GM19324 (cell line): ENCODE results near the gene ZCCHC17.
"Not testable (repeated sequence)": the region's sequence is repeated elsewhere in the genome, so short reads cannot be mapped to it uniquely, and the experiment has no call there.

Source experiments
- ATAC-seq: cut with Tn5 transposase; IDR thresholded peaks from one replicate; pipeline ENCODE4 v1.9.1; 2021; ENCODE audit warnings: mild to moderate bottlenecking, moderate library complexity; ENCODE audit not compliant: unreplicated experiment, low FRiP score

Gene ZCCHC17

DNA sequence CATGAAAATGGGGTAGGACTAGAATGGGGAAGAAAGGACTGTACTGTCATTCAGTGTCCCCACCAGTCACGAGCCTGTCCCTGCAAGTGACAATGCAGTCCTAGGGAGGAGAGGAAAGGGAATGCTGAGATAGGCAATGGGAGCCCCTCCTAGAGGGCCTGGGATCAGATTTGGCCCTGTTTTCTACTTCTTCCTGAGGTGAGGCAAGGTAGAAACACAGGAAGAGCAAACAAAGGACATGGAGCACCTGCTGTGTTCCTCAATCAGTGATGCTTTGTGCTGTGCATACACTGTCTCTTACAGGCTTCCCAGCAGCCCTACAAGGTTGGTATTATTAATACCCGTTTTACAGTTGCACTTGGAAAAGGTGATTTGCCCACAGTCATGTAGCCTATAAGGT is 70.0 kb downstream of the ZCCHC17 start:
- ATAC-seq = no peak

DNA sequence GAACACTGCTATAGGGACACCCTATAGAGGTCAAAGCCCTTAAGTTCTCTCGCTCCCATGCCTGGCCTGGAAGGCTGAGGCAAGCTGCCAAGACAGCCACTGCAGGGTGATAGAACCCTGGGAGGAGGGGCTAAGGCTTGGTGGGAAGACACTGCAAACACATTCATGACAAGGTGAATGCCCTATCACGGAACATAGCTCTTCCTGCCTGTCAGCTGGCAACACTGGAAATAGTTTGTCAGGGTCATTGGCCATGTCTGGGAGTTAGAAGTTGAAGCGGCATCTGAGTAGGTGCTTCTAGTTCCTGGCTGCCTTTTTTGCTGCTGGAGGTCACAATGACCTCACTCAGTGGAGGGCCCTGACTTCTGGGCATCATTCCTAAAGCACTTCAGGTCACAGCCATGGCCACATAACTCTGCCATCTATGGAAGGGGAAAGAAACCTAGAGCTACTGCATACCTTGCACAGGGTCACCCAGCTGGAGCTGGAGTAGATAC is 71.8 kb downstream of the ZCCHC17 start:
- ATAC-seq = no peak

DNA sequence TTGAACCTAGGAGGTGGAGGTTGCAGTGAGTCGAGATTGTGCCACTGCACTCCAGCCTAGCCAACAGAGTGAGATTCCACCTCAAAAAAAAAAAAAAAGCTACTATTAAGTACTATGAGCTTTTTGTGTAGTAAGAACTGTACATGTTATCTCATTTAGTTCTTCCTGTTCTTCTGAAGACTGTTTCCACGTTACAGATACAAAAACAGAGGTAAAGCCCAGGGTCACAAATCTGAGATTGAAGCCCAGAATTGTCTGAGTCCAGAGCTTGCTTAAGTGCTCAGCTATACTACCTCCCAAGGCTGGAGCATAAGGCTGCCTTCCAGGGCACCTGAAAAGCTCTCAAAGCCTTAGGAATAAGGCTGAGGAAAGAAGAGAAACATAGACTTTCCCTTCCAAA is 73.2 kb downstream of the ZCCHC17 start:
- ATAC-seq = no peak

- no peak for ATAC-seq
Measured at GRCh38 chr1:31370565-31370964, 73.7 kb downstream of the ZCCHC17 start.

DNA sequence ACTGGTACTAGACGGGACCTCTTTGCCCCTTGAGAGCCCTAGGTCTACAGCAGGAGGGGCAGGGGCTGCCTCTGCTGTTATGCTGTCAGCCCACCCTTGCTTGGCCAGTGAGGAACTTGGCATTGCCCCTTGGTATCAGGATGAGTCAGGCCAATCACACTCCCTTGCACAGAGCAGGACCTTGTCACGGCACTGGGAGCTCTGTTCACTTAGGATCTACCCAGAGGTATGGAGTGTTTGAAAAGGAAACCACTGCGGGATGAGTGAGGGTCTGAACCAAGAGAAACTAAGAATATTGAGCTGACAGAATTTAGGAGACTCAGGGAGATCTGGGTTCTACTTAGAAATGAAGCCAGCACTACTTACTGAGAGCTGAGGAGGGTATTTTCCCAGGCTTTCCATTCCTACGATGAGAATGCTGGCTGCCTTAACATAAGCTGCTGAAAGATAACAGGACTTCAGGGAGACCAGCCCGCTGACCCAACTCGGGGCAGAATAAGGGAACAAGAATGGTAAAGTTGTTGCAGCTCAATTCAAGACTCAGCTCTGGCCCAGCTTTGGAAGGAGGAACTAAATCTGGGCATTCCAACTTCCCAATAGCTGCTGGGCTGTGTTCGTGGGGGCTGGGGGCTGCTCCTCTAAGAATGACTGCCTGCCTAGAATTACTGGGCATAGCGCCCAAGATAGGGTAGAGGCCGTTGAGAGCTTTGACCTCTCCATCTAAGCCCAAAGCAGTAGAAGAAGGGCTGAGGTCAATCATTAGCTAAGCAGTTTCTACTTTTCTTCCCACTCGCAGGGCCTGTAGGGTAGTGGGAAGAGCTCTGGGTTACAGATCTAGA is 74.5 kb downstream of the ZCCHC17 start:
- no peak for ATAC-seq

DNA sequence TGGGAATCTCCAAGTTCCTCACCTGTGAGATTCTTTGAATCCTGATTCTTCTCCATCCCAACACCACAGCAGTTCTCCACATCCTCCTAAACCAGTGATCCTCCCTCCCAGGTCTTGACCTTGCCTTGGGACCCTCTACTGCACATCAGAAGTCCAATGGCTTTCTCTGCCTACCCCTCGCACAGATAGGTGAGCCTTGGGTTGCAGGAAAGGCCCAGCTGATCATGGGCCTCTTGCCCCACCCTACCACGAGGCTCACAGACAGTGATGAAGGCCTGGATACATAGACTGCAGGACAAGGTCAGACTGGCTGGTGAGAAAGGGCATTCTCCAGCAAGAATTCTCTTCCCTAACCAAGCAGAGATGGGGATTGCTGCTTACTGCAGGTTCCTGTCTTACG is 75.2 kb downstream of the ZCCHC17 start:
- ATAC-seq = no peak

DNA sequence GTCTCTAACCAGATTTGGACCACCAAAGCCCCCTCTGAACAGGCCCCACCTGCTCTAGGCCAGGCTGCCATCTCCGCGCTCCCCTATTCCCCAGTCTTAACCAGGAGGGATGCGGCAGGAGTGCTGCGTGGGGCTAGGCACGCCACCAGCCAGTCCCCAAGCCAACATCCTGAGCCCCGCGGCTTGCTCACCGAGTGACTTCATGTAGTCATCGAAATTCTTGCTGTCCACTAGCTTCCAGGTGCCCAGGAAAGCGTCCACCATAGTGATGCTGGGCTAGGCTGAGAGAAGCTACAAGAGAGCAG is 75.9 kb downstream of the ZCCHC17 start:
- ATAC-seq = no peak

DNA sequence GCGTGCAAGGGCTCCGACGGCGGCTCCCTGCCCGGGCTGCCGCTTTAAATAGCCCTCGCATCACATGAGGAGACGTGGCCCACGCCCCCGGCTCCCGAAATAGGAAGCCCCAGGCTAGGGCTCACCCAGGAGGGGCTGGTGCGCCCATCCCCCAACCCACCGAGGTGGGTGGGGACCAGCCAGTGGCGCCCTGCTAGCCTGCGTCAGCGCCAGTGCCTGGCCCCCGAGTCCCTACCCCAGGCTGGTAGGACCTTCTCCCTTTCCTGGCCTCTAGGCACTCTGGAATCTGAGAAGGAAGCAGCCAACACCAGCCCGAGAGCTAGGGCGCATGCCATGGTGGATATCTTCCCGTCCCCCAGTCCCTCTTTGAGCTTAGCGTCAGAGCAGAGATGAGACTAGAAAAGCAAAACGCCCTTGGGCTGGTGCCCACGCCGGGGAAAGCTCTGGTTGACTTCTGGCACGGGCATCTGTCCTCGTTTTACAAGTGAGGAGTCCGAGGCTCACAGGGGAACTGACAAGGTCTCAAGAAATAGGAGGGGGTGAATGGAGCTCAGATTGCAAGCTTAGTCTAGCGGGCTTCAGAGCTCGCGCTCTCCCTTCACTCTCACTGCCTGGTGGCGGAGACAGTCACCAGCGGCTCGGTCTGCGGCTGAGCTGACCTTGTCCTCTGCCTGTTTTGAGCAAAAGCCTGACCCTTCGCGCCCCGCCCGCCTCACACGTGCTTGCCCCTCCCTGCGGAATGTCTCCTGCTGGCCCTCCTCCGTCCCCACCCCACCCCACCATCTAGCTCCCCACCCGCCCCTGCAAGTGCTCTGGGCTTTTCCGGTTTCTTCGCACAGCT is 76.4 kb downstream of the ZCCHC17 start, which contains the start of gene FABP3:
Gene FABP3 (minus strand): TSS at position 21 of the 841 bp plus-strand sequence. CDS start 62 bp downstream, outside the sequence.
- ATAC-seq = no peak

- ATAC-seq = no peak
Measured at GRCh38 chr1:31373897-31374486, 77.2 kb downstream of the ZCCHC17 start.

GRCh38 chr1:31374511-31375196 is 77.8 kb downstream of the ZCCHC17 start:
- no peak for ATAC-seq

DNA sequence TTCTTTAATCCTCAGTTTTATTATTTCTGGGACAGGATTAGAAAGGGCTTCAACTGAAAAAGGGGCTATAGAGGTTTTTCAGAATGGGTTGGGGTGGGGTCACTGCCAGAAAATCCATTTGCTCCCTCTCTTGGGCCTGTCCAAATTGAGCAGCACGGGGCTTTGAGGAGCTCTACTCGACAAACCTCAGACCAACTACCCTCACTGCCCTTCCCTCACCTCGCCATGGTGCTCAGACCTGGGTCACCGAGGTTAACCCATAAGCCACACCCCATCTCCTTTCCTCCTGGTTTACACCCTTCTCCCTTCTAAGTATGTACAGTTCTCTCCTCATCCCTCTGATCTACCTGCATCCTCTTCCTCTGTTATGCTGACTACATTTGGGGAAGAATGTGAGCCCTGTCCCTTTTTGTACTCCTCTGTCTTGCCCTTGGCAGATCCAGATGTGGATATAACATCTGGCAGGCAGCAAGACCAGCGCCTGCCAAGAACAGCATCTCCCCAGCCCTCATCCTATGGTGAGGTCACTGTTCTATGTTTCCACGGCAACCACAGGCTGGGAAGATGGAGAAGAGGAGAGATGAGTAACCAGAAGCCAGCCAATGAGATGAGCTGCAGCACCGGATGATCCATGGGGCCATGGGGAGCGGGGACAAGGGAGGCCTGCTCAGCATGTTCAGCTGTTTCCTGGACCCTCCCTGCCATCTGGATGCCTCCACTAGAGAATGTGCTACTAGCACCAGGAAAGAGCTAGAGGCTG is 79.7 kb downstream of the ZCCHC17 start:
- ATAC-seq = no peak

GRCh38 chr1:31377364-31377863 is 80.6 kb downstream of the ZCCHC17 start:
- ATAC-seq = no peak

GRCh38 chr1:31378001-31378400 is 81.2 kb downstream of the ZCCHC17 start:
- no peak for ATAC-seq

- ATAC-seq = no peak
Measured at GRCh38 chr1:31380181-31380580, 83.3 kb downstream of the ZCCHC17 start.

GRCh38 chr1:31381394-31382294 is 84.8 kb downstream of the ZCCHC17 start:
- no peak for ATAC-seq

- no peak for ATAC-seq
Measured at GRCh38 chr1:31382379-31382989, 85.7 kb downstream of the ZCCHC17 start.

- ATAC-seq = no peak
Measured at GRCh38 chr1:31383967-31384366, 87.1 kb downstream of the ZCCHC17 start.

GRCh38 chr1:31386576-31387243 is 89.9 kb downstream of the ZCCHC17 start:
- not testable (repeated sequence) for ATAC-seq
